NCI-H2081 treated with DMSO at 0.1 percent for 48 hours (cell line): Measurements from ENCODE around the gene ACY1.

Experiments
- DNase-seq: peaks from one replicate; lab custom pipeline; 2025; lab: John Stamatoyannopoulos, UW

ACY1 gene

DNA sequence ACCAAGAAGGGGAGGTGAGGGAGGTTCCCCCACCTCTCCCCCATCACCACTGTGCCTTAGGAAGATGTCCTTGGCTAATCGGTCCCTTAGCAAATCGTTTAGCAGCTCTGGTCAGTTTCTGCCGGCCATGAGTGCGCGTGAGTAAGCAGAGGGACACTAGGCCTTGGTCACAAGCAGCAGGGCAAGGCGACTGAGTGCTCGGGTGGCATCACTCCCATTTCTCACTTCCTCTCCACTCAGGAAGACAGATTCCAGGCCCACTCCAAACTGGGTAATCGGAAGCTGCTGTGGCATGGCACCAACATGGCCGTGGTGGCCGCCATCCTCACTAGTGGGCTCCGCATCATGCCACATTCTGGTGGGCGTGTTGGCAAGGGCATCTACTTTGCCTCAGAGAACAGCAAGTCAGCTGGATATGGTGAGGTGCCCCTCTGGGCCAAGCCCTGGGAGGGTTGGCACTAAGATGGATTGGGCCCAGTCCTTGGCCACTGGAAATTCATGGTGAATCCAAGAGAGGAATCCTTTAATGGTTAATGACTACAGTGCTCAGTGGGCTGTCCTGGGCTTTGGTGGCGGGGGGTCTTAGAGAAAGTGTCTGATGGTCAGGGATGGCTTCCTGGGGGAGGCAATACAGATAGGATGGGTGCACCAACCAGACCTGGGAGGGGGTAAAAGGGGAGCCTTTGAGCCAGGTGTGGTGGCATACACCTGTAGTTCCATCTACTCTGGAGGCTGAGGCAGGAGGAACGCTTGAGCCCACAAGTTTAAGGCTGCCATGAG lies 37.2 kb upstream of the ACY1 start:
- no peak for DNase-seq

DNA sequence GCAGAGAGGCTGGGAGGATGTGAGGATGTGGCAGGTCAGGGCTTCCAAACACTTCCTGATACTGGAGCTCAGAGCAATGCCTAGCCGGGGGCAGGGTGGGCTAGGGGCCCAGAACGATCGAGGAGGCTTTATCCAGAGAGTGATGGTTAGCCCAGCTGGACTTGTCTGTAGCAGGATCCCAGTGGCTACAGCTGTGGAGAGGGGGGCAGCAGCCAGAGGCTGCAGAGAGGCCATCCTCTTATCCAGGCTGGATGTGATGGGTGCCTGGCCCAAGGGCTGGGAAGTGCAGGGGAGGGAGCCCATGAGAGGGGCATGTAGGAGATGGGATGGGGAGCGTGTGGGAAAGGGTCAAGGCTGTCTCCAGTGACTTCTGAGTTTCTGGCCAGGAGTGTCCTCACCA lies 36.5 kb upstream of the ACY1 start:
- DNase-seq = no peak

DNA sequence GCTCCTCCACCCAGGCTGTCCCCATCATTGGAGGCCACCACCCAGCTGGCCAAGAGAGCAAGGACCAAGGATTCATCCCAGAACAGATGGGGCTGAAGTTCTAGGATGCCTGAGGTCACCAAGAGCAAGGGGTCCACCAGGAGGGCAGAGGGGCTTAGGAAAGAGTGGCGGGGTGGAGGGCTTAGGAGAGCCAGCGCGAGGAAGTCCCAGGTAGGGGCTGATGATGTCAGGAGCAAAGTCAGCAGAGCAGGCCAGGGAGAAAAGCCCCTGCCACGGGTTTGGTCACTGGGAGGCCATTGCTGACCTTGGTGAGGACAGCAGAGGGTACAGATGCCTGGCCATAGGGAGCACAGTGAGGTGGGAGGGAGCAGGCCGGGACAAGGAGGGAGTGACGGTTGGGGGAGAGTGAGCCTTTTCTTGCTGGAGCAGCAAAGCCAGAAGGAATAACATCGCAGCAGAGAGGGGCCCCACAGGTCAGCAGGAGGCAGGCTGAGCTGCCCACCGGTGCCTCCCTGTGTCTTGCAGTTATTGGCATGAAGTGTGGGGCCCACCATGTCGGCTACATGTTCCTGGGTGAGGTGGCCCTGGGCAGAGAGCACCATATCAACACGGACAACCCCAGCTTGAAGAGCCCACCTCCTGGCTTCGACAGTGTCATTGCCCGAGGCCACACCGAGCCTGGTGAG lies 36.0 kb upstream of the ACY1 start:
- no peak for DNase-seq

DNA sequence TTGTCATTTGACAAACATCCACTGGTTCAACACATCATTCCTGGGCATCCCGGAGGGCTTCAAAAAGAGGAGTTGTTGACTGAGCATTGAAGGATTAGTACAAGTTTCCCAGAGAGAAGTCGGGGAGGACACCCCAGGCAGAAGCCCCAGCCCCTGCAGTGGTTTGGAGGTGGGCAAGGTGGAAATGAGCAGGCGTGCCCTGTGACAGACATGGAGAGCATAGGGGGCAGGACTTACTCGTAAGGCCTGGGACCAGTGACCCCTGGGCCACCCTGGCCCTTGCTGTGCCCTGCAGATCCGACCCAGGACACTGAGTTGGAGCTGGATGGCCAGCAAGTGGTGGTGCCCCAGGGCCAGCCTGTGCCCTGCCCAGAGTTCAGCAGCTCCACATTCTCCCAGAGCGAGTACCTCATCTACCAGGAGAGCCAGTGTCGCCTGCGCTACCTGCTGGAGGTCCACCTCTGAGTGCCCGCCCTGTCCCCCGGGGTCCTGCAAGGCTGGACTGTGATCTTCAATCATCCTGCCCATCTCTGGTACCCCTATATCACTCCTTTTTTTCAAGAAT lies 35.2 kb upstream of the ACY1 start:
- no peak for DNase-seq

DNA sequence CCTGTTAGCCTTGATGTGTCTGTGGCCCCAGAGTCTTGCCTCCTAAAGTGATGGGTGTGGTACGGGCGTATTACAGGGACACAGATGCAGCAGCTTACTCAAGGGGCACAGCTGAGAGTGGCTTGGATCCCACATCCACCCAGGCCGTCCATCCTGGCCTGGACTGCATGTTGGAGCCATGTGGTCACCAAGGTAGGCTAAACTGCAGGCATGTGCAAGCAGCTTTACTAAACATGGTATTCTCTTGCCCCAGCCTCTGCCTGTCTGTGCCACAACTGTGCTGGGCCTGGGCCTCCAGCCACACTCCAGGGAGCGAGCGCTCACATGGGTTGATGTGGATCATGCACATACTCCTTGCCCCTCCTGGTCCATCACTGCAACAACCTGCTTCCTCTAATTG lies 34.2 kb upstream of the ACY1 start:
- no peak for DNase-seq

DNA sequence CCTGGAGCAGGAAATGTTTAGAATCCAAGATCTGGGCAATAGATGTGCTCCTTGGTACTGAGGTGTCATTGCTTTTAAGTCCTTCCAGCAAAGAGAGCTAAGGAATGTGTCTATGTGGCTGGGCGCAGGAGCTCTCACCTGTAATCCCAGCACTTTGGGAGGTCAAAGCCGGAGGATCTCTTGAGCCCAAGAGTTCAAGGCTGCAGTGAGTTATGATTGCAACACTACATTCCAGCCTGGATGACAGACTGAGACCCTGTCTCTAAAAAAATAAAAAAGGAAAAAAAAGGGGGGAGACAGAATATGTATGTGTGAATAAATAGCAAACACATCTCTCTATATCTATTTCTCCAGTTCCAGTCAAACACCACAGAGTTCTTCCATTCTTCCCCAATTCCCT lies 32.4 kb upstream of the ACY1 start:
- no peak for DNase-seq

DNA sequence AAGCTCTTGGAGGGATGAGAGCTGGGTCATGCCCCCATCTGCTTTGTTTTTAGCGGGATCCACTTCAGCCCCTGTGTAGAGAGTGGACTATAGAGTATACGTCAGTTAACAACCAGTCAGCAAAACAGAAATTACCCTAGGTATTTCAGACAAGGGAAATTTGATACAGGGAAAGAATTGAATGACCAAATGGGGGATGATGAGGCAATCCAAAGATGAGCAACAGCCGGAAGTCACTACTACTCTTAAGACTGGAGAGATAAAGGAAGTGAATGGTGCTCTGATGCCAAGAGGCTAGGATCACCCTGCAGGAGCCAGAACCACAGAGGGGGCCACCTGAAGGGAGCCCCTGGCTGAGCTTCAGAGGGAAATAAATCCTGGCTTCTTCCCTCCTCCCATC lies 29.9 kb upstream of the ACY1 start:
- DNase-seq = no peak

DNA sequence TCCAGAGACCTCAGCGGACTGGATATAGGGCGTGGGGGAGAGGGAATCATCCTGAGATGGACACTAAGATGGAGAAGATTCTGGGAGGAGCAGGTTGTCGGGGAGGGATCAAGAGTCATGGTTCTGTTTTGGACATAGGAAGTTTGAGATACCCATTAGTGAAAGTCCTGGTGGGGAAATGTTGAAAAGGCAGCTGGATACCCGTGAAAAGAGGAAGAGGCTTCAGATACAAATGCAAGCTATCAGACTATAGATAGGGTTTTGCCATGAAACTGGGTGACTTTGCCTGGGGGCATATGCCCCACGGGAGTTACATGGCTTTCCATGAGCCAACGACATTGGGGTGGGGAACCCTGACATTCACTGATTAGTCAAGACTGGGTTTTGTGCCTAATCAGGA lies 29.2 kb upstream of the ACY1 start:
- no peak for DNase-seq

DNA sequence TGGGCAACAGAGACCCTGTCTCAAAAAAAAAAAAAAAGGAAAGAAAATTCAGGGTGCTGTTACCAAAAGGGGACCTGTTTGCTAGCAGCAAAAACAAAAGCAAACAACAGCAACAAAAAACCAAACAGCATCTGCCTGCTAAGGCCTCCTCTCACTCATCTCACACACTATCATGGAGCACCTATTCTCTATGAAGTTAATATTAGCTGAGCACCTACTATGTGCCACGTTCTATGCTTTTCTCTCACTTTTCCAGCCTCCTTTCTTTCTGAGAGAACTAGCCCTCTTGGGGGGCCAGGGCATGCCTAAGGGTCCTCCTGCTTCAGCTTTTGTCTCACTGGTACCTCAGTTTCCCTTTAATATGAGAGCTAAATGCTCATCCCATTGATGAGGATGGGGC lies 28.6 kb upstream of the ACY1 start:
- DNase-seq = no peak

DNA sequence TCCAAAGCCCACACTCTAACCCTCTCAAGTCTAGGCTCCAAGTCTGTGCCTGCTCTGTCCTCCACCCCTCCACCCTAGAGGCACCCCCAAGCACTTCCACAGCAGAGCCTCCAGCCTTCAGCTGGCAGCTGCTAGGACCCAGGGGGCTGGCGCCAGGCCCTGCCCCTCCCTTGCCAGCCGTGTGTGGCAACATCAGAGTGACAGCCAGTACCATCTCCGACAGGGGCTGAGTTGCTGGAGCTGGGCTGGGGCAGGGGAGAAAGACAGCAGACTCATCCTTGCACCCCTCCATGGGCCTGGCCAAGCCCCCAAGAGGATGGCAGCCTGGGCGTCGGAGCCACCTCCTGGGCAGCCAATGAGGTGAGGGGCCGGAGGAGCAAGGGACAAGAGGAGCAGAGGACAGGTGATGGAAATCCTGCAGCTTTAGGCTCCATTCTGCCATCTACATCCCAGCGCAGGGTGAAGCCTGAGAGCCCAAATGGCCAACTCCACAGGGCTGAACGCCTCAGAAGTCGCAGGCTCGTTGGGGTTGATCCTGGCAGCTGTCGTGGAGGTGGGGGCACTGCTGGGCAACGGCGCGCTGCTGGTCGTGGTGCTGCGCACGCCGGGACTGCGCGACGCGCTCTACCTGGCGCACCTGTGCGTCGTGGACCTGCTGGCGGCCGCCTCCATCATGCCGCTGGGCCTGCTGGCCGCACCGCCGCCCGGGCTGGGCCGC lies 28.0 kb upstream of the ACY1 start, which contains the start of gene GPR62:
TSS of gene GPR62 (plus strand) at position 207 of the 718 bp plus-strand sequence. CDS start at position 479, 272 bp downstream.
- no peak for DNase-seq

DNA sequence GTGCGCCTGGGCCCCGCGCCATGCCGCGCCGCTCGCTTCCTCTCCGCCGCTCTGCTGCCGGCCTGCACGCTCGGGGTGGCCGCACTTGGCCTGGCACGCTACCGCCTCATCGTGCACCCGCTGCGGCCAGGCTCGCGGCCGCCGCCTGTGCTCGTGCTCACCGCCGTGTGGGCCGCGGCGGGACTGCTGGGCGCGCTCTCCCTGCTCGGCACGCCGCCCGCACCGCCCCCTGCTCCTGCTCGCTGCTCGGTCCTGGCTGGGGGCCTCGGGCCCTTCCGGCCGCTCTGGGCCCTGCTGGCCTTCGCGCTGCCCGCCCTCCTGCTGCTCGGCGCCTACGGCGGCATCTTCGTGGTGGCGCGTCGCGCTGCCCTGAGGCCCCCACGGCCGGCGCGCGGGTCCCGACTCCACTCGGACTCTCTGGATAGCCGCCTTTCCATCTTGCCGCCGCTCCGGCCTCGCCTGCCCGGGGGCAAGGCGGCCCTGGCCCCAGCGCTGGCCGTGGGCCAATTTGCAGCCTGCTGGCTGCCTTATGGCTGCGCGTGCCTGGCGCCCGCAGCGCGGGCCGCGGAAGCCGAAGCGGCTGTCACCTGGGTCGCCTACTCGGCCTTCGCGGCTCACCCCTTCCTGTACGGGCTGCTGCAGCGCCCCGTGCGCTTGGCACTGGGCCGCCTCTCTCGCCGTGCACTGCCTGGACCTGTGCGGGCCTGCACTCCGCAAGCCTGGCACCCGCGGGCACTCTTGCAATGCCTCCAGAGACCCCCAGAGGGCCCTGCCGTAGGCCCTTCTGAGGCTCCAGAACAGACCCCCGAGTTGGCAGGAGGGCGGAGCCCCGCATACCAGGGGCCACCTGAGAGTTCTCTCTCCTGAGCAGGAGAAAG lies 27.2 kb upstream of the ACY1 start:
- no peak for DNase-seq

DNA sequence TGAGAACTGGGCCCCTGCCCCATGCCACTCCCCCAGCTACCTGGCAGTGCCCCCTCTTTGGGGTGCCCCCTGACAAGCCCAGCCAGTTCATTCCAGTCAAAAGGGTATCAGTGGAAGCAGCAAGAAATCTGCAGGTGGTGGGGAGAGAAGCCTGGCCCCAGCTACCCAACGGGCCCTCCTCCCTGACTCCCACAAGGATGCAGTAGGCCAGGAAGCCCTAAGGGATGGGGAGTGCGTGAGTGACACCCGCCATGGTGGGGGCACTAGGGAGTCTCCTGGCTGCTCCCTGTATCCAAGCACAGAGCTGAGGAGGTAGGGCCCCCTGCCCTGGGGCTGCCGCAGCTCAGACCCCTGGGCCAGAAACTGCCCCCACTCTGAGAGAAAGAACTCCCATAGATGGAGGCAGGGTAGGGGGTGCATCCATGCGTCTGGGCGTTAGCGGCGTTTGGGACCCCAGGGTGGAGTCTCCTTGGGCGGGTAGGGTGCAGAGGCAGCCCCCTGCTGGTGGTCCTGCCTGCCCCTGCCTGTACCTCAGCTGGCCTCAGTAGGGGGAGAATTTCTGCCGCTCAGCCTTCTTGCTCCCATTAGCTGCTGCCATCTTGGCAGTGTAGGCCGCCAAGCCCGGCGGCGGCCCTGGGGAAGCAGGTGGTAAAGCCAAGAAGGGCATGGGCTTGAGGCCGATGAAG lies 25.7 kb upstream of the ACY1 start:
- no peak for DNase-seq

DNA sequence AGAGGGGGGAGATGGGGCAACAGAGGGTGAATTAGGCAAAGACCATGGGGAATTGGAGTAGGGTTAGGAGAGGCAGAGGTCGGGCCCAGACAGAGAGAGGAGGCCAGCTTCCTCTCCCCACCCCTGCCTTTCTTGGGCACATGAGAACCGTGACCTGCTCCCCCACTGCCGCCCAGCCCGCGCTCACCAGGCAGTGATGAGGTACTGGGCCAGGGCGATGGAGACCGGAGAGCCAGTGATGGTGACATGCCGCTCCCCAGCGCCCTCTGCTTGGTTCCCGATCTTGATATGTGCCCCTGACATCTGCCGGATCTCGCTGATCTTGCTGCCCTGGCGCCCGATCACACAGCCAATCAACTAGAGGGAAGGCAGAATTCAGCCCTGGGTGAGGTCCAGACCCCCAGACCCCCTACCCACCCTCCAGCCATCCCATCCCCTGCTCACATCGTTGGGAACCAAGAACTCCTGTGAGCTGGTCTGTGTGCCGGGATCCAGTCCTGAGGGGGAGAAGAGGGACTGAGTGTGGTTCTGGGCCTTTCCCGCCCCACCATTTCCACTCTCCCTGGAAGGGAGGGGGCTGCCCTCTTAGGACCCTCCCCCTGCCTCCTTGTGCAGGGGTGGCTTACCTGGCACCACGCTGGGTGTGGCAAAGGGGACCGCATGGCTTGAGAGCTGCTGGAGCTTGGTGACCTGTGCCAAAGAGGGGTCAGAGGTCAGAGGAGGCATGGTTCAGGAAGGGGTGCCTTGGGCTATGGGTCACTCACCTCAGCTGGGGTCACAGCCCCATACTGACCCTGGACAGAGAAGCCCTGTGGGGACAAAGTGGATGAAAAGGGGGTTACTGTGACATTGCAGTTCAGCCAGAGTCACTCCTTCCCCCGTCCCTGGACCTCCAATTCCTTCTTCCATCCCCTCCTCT lies 24.5 kb upstream of the ACY1 start:
- DNase-seq = no peak

DNA sequence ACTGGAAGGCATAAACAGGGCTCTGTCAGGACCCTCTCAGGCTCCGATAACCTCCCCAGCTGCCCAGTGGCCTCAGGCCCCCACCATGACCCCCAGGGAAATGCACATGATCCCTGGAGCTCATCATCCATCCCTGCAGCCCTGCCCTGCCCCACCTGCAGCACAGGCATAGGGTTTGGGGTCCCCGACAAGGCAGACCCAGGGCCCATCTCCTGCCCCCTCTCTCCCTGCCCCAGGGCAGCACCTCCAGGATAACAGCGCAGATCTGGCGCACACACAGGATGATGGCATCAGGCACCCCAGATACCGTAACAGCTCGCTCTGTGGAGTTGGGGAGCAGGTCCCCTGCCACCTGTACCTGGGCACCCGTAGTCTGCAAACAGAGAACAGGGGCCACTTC lies 23.7 kb upstream of the ACY1 start:
- DNase-seq = no peak

DNA sequence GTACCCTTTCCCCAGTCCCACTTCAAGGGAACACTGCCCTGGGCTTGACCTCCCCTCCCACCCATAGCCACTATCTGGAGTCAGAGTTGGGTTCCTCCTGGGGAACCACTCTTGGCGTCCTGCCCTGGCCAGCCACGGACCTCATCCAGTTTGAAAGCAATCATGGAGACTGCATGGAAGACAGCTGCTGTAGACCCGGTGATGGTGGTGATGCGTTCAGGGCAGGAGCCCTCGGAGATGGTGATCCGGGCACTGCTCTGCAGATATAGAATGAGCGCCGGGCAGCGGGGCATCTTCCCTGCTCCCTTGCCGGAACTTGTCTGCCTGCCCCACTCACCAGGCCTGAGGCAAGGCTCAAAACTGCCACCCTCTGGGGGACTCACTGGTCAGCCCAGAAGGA lies 22.9 kb upstream of the ACY1 start:
- DNase-seq = no peak

DNA sequence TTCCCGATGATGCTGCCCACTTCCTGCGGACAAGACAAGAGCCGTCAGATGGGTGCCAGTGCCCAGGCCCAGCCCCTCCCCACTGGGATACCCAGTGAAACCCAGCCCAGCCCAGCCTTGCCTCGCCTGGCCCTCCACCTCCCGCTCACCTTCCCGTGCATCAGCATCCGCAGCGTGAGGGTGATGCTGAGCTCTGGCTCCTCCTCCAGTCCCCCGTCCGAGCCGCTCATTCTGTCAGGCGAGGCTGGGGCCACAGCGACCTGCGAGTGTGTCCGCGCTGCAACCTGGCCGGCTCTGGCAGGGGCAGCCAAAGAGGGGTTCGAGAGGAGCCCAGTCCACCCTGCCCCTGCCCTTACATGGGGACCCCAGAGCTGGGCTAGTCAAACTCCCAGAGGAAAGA lies 22.3 kb upstream of the ACY1 start:
- no peak for DNase-seq

DNA sequence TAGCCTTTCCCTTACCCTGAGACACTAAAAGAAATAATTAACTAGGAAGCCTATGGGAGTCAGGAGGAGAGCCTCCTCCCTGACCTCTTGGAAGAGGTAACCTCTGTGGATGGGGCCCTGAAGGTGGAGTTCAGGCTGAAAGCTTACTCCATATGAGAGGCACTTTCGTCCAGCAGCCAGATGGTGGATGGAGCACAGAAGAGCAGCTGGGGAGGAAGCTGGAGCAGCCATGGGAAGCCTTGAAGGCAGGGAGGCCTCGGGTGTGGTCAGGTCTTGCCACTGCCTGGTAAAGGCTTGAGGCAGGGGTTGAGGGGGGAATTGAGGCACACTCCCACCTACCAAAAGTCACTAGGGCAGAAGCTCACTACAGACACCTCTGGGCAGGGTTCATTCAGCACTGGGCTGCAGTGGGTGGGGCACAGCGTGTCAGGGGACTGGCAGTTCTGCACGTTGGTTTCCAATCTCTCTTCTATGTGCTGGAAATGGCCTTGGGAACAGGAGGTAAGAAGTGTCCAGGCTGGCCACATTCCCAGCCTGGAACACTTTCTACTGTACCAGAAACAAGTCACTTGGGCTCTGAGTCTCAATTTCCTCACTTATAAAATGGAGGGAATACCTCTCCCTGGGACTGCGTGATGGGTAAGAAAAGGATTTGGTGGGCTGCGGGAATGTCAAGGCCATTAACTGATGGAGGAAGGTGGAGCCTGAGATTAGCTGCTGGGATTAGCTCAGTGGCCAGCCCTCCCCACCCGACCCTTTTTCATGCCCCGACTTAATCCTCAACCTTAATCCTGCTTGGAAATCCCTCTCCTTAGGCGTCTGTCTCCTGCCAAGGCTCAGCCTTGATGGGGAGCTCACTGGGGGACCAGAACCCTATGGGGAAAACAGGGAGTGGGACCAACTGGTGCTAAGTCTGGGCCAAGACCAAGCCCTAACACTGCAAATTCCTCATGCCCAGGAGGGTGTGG lies 21.4 kb upstream of the ACY1 start:
- DNase-seq = no peak

DNA sequence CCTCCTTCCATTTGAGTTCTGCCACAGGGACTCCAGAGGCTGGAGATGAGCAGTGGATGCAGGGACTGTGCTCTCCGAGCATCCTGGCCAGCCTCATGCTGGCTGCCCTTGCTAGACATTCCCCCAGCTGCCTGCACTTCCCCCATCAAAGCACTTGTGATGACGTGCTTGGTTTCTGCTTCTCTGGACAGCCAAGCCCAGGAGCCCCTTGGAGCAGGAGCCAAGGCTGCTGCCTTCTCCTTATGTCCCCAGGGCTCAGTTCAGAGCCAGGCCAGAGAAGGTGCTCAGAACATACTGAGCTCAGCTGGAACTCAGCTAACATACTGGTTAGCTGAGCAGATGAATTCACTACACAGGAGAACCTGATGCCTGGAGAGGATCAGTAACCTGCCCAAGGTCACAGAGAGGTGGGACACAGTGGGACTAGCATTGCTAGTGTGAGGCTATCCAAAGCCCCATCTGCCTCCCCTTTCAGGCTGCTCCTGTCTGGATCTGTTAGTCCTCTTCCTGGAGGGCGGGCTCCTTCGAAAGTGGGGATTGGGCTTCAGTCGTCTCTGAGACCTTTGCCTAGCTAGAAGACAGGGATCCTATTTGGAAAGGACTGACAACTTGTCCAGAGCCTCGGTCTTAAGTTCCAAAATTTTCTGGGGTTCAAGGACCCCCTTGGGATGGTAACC lies 20.3 kb upstream of the ACY1 start:
- no peak for DNase-seq
